OCI-LY3 (cell line): ENCODE measurements around the gene ARAP1.

Experiments
- H2AFZ ChIP-seq: fragments of 200-600, 300-600 bp; shearing (Covaris generic); 2 replicates; pipeline ENCODE4 v1.6.0; 2014; ENCODE audit warnings: antibody characterized with exemption, low read depth, low read length
- H3K27ac ChIP-seq: fragments of 200-600, 300-600 bp; sonication (generic); 2 replicates; pipeline ENCODE4 v1.5.1; 2014; ENCODE audit warnings: mild to moderate bottlenecking, low read length, moderate library complexity, mixed read lengths
- H3K27me3 ChIP-seq: fragments of 200-600, 300-600 bp; sonication (generic); 2 replicates; pipeline ENCODE4 v1.6.1; 2014; ENCODE audit warnings: low read depth, low read length, mixed read lengths
- H3K36me3 ChIP-seq: fragments of 200-600, 300-600 bp; sonication (generic); replicated peaks from 2 replicates; pipeline ENCODE3; 2014; ENCODE audit warnings: low read depth, low read length, mixed read lengths
- H3K4me1 ChIP-seq: fragments of 300-600, 200-600 bp; sonication (generic); 2 replicates; pipeline ENCODE4 v1.6.1; 2014; ENCODE audit warnings: low read length, mixed read lengths
- H3K4me2 ChIP-seq: fragments of 200-600, 300-600 bp; sonication (generic); 2 replicates; pipeline ENCODE4 v1.6.1; 2014; ENCODE audit warnings: low read length, mixed read lengths
- H3K4me3 ChIP-seq: fragments of 300-600, 200-600 bp; sonication (generic); 2 replicates; pipeline ENCODE4 v1.5.1; 2014; ENCODE audit warnings: antibody characterized with exemption, mild to moderate bottlenecking, low read length, moderate library complexity
- H3K79me2 ChIP-seq: fragments of 300-600, 200-600 bp; shearing (Covaris generic); 2 replicates; pipeline ENCODE4 v1.6.1; 2014; ENCODE audit warnings: mild to moderate bottlenecking, low read length, mixed read lengths
- H3K9ac ChIP-seq: fragments of 300-600, 200-600 bp; shearing (Covaris generic); 2 replicates; pipeline ENCODE4 v1.6.0; 2014; ENCODE audit warnings: mild to moderate bottlenecking, low read length, moderate library complexity
- H3K9me3 ChIP-seq: fragments of 200-600, 300-600 bp; shearing (Covaris generic); 2 replicates; pipeline ENCODE4 v1.6.1; 2014; ENCODE audit warnings: low read length, mixed read lengths; ENCODE audit not compliant: insufficient read depth
- H4K20me1 ChIP-seq: fragments of 200-600, 300-600 bp; sonication (generic); 2 replicates; pipeline ENCODE4 v1.6.1; 2016; ENCODE audit warnings: low read length, mixed read lengths; ENCODE audit not compliant: insufficient read depth
- EZH2phosphoT487 ChIP-seq: fragments of 200-600 bp; shearing (Covaris generic); IDR thresholded peaks from 2 replicates; pipeline ENCODE4 v1.6.1; 2018; ENCODE audit warnings: antibody characterized with exemption, mixed run types, low read depth
- TF ChIP-seq, protein P1 (sequence below): fragments of 200-600, 300-600 bp; sonication (generic); IDR thresholded peaks from 2 replicates; pipeline ENCODE4 v1.5.1; 2014; ENCODE audit warnings: antibody characterized with exemption, low read length, low read depth

The ARAP1 gene

DNA sequence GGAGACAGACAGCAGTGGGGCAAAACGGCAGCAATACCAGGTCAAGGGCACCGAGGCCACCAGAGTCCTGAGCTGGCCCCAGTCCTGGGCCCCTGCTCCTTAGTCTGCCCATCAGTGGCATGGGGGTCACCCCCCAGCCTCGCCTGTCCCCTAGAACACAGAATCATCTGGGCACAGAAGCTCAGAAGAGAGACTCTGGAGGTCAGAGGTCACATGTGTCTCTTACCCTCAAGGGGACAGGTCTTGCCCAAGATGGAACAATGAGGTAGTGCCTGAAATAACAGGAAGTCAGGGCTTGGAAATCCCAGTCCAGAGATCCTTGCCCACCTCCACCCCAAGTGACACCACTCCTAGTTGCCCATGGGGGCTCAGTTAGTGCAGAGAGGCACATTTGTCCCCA is 98.6 kb downstream of the ARAP1 start:
- Histone ChIP-seq H3K4me2 (no peak overlapping the region), H3K9ac (no peak overlapping the region)
- TF ChIP-seq, protein P1, sequence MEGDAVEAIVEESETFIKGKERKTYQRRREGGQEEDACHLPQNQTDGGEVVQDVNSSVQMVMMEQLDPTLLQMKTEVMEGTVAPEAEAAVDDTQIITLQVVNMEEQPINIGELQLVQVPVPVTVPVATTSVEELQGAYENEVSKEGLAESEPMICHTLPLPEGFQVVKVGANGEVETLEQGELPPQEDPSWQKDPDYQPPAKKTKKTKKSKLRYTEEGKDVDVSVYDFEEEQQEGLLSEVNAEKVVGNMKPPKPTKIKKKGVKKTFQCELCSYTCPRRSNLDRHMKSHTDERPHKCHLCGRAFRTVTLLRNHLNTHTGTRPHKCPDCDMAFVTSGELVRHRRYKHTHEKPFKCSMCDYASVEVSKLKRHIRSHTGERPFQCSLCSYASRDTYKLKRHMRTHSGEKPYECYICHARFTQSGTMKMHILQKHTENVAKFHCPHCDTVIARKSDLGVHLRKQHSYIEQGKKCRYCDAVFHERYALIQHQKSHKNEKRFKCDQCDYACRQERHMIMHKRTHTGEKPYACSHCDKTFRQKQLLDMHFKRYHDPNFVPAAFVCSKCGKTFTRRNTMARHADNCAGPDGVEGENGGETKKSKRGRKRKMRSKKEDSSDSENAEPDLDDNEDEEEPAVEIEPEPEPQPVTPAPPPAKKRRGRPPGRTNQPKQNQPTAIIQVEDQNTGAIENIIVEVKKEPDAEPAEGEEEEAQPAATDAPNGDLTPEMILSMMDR = no peak
- TF ChIP-seq EZH2phosphoT487 = no peak

DNA sequence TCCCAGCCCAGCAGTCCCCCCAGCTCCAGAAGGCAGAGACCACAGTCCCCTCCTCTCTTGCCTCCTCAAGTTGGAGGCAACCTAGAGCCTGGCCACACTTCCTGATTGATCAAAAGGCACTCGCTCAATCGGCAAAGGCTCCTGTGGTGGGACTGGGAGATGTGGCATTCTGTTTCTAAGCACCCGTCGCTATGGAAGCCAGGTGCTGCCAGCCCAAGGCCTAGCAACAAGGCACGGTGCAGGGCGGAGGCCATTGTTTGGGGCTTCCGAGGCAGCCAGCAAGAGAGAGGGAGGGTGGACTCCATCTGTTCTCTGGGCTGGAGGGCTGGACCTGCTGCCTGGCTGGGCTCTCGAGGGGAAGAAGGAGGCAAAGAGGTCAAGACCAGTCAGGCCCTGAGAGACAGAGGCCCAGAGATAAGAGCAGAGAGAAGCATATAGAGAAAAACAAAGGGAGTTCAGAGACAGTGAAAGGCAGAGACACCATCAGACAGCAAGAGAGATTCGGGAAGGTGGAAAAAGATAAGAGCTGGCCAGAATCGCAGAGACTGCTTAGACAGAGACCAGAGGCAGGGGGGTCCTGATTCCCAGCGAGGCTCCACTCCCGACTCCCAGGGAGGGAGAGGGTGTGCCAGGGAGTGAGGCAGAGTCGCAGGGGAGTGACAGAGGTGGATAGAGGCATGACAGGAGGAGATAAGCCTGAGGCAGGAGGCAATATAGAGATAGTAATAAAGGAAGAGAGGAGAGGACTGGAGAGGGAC is 99.2 kb downstream of the ARAP1 start:
- Histone ChIP-seq H3K79me2 (no peaks in the 10 kb centered on the region), H3K9me3 (no peaks in the 10 kb centered on the region), H3K9ac (no peak overlapping the region), H3K4me3 (no peak overlapping the region), H3K4me1 (no peaks in the 10 kb centered on the region), H3K36me3 (no peaks in the 10 kb centered on the region), H3K27me3 (no peaks in the 10 kb centered on the region), H2AFZ (no peak overlapping the region), H4K20me1 (no peaks in the 10 kb centered on the region), H3K4me2 (no peak overlapping the region), H3K27ac (no peak overlapping the region)
- TF ChIP-seq EZH2phosphoT487 = no peak
- TF ChIP-seq, protein P1 = no peak

More for the DNA sequence above, 98.6 kb downstream of the ARAP1 start:
- no peak overlapping the region for H3K27ac ChIP-seq
- no peaks in the 10 kb centered on the region for H3K36me3 ChIP-seq
- H3K79me2 ChIP-seq = no peaks in the 10 kb centered on the region
- H4K20me1 ChIP-seq = no peaks in the 10 kb centered on the region
- no peak overlapping the region for H2AFZ ChIP-seq
- no peaks in the 10 kb centered on the region for H3K9me3 ChIP-seq
- H3K27me3 ChIP-seq = peaks cover 3% of the 10 kb centered on the region
- no peaks in the 10 kb centered on the region for H3K4me1 ChIP-seq
- H3K4me3 ChIP-seq = no peak overlapping the region

DNA sequence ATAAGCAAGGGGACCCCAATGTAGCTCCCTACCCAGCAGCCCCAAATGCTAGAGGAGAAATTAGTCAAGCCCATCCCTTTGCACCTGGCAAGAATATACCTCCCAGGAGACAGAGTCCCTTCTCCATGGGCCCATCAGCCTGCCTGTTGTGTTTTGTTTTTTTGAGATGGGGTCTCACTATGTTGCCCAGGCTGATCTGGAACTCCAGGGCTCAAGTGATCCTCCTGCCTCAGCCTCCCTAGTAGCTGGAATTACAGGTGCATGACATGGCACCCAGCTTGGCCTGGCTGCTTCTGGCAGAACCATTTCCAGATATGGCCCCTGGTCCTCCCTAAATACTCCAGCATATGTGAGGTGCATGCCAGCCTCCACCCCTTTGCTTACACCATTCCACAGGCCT is 100.1 kb downstream of the ARAP1 start:
- TF ChIP-seq EZH2phosphoT487 = no peak
- TF ChIP-seq, protein P1 = no peak
- Histone ChIP-seq H3K4me3 (no peak overlapping the region), H3K9ac (no peak overlapping the region), H3K36me3 (no peaks in the 10 kb centered on the region), H3K9me3 (no peaks in the 10 kb centered on the region), H3K27me3 (no peaks in the 10 kb centered on the region), H2AFZ (no peak overlapping the region), H4K20me1 (no peaks in the 10 kb centered on the region), H3K27ac (no peak overlapping the region), H3K4me1 (no peaks in the 10 kb centered on the region), H3K4me2 (no peak overlapping the region), H3K79me2 (no peaks in the 10 kb centered on the region)

DNA sequence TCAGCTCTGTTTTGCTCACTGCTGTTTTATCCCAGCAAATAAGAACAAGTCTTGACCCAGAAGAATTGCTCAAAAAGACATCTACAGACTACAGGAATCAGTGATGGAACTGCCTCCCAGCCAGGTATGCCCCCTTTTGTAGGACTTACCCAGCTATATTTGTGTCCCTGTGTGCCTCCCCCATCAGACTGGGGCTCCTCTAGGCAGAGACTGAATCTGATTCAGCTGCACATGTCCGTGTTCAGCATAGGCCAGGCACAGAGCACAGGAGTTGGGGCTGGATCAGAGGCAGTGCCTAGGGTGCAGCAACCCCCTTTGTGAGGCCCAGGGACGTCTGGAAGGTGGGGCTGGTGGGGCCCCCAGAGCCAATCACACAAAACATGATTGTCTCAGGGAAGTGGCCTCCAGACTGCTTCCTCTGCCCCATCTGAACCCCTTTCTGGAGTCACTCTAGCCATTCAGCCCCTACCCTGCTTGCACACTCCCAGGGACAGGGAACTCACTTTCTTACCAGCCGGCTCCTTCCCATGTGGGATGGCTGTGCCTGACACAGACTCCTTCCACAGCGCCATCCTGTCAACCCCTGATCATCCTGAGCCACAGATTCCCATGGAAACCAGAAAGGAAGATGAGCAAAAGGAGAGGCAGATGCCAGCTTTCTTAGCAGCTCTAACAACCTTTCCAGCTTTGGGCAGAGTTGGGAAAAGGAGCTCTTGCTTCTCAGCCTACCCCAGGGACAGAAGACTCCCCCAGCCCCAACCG is 102.8 kb downstream of the ARAP1 start:
- Histone ChIP-seq H3K9ac (no peak overlapping the region), H3K79me2 (no peaks in the 10 kb centered on the region), H3K36me3 (no peaks in the 10 kb centered on the region), H2AFZ (no peak overlapping the region), H3K9me3 (no peaks in the 10 kb centered on the region), H4K20me1 (no peaks in the 10 kb centered on the region), H3K4me1 (no peaks in the 10 kb centered on the region), H3K4me3 (no peak overlapping the region), H3K4me2 (no peak overlapping the region), H3K27me3 (no peaks in the 10 kb centered on the region), H3K27ac (no peak overlapping the region)
- TF ChIP-seq EZH2phosphoT487 = no peak
- TF ChIP-seq, protein P1 = no peak
